Measurements from ENCODE around the gene CYP2S1. TPM values are rescaled to one million over a fixed set of nuclear protein-coding genes. Genes with fewer than 3 reads are reported as not detected.

CYP2S1 gene
- total and polyA plus RNA-seq, 2 experiments from 2014 or later = 130 to 315 TPM

- TF ChIP-seq EZH2phosphoT487 (IDR thresholded peaks at IDR 0.05; ENCODE audit: unreplicated experiment) (no peak), ETS1 (IDR thresholded peaks at IDR 0.05) (no peak), CTCF (conservative IDR thresholded peaks at IDR 0.05; ENCODE audit: low read depth in 2 of 2) (no peak), JUNB (IDR thresholded peaks at IDR 0.05; ENCODE audit: unreplicated experiment) (no peak), EZH2 (IDR thresholded peaks at IDR 0.05; ENCODE audit: low read depth, unreplicated experiment) (no peak), ZNF462 (CRISPR knock-in tag; IDR thresholded peaks at IDR 0.05) (no peak), ZNF114 (CRISPR knock-in tag; IDR thresholded peaks at IDR 0.05) (no peak), STAT1 (IDR thresholded peaks at IDR 0.05; ENCODE audit: unreplicated experiment) (no peak), CREB1 (CRISPR knock-in tag; IDR thresholded peaks at IDR 0.05; ENCODE audit: low read depth) (no peak), ZNF331 (CRISPR knock-in tag; IDR thresholded peaks at IDR 0.05; ENCODE audit: low read depth) (no peak), NANOG (IDR thresholded peaks at IDR 0.05; ENCODE audit: borderline replicate concordance) (no peak), REST (IDR thresholded peaks at IDR 0.05; ENCODE audit: unreplicated experiment) (no peak), POLR2AphosphoS5 (IDR thresholded peaks at IDR 0.05; ENCODE audit: low read depth) (no peak)
- no peaks in the 10 kb centered on the region; the same call in none of the 2 replicates for H3K36me3 ChIP-seq (ENCODE audit: insufficient read depth)
- H3F3A ChIP-seq (replicated peaks; ENCODE audit: low read depth) = 0 out of 2 replicates have a peak, but pooled peaks cover 4% of the 10 kb centered on the region
- Mint-ChIP-seq H3K27me3 (ENCODE audit: insufficient read depth, low read depth, poor library complexity) (peaks cover 3% of the 10 kb centered on the region), H3K4me3 (no peak overlapping the region), H3K4me1 (no peaks in the 10 kb centered on the region), H3K9me3 (no peaks in the 10 kb centered on the region), H3K27ac (no peak overlapping the region), H3K36me3 (ENCODE audit: low read depth) (no peaks in the 10 kb centered on the region)
- H3K4me2 ChIP-seq = no peak overlapping the region
- DNase-seq (ENCODE audit: low spot score) (no peak), ATAC-seq (no peak)
- H3K4me1 ChIP-seq (ENCODE audit: insufficient read depth) = no peaks in the 10 kb centered on the region
- H3K27me3 ChIP-seq (ENCODE audit: insufficient read depth) = no peaks in the 10 kb centered on the region
- H2AFZ ChIP-seq = no peak overlapping the region
- no peaks in the 10 kb centered on the region for H4K20me1 ChIP-seq (replicated peaks; ENCODE audit: insufficient read depth)
- H3K4me3 ChIP-seq = no peak overlapping the region
- H3K27ac ChIP-seq (ENCODE audit: low read depth) = no peak overlapping the region
- H3K79me2 ChIP-seq (replicated peaks; ENCODE audit: insufficient read depth) = no peaks in the 10 kb centered on the region
- H3K9me2 ChIP-seq (ENCODE audit: insufficient read depth) = no peaks in the 10 kb centered on the region
Measured at GRCh38 chr19:41234512-41235168, 41.6 kb downstream of the CYP2S1 start.

Measured in GM23338 (cell line).